Sigmoid colon (tissue), 7 donors: ENCODE data around the gene HMG20A. TPM values are rescaled to one million over a fixed set of nuclear protein-coding genes. Genes with fewer than 3 reads are reported as not detected.

Source experiments
- DNase-seq: peaks from one replicate; pipeline ENCODE4 v3.0.0-alpha.2; 2019
- H3K27ac ChIP-seq, 4 donors: fragments of 200-600 bp; sonication (generic); one replicate each; pipeline ENCODE4 v1.5.1; 2016 to 2019; ENCODE audit warnings: mild to moderate bottlenecking in 1 of 4
- H3K27me3 ChIP-seq, 3 donors: fragments of 200-600 bp; sonication (generic); one replicate each; pipeline ENCODE4 v1.5.1; 2019; ENCODE audit warnings: mild to moderate bottlenecking in 1 of 3
- H3K36me3 ChIP-seq, 4 donors: fragments of 200-600 bp; sonication (generic); one replicate each; pipeline ENCODE4 v1.5.1; 2016 to 2019
- H3K4me1 ChIP-seq, 4 donors: fragments of 200-600 bp; sonication (generic); one replicate each; pipeline ENCODE4 v1.5.1; 2017 to 2019
- H3K4me3 ChIP-seq, 4 donors: fragments of 200-600 bp; sonication (generic); one replicate each; pipeline ENCODE4 v1.5.1; 2017 to 2019; ENCODE audit warnings: mild to moderate bottlenecking in 2 of 4, moderate library complexity in 1 of 4
- H3K9me3 ChIP-seq, 4 donors: fragments of 200-600 bp in 3 of 4; sonication (generic) in 3 of 4; one replicate each; pipeline versions ENCODE4 v1.5.1 to v1.6.1; 2013 to 2019
- EP300 ChIP-seq, 4 donors: sonication (generic); formaldehyde crosslinking; IDR thresholded peaks; one replicate each; pipeline ENCODE4 v1.6.1; 2017; ENCODE audit warnings: antibody characterized with exemption in 4 of 4
- POLR2A ChIP-seq, 2 donors: fragments of 450-650 bp; IDR thresholded peaks; one replicate each; pipeline ENCODE4 v1.6.1; 2016; ENCODE audit warnings: antibody characterized with exemption in 2 of 2, mild to moderate bottlenecking in 2 of 2, moderate library complexity in 2 of 2
- POLR2AphosphoS5 ChIP-seq, 4 donors: sonication (generic); formaldehyde crosslinking; IDR thresholded peaks; one replicate each; pipeline ENCODE4 v1.6.1; 2017; ENCODE audit warnings: antibody characterized with exemption in 4 of 4
- WGBS, 2 donors: extraction: QIAGEN DNeasy Blood & Tissue Kit; methylation state at CpG; one replicate each; pipeline ENCODE4 v1.1.7; 2013; 5-methylcytosine and 5-hydroxymethylcytosine counted together
- intact Hi-C: fragments of 100-400 bp; cut with DNase I; formaldehyde crosslinking; loops from one replicate; pipeline ENCODE4 v1.15.1; 2023
- polyA plus RNA-seq, 3 donors: library from polyadenylated mRNA; stranded (reverse); fragments of 200-250 nt; gene quantifications; one replicate each; pipeline ENCODE4 v1.2.3, GENCODE V29; 2013
- total RNA-seq, 4 donors: library from RNA; depleted of rRNA; stranded (reverse); fragments of >200 nt; gene quantifications; one replicate each; pipeline ENCODE4 v1.1.0, GENCODE V29; 2016
- TF ChIP-seq, protein P1 (sequence below), 4 experiments: fragments of 450-650 bp in 3 of 4; fragments of 200-600 bp in 1 of 4; IDR thresholded peaks; one replicate each; pipeline ENCODE4 v1.5.1; 2016 to 2019; ENCODE audit warnings: antibody characterized with exemption in 4 of 4, mild to moderate bottlenecking in 3 of 4, moderate library complexity in 2 of 4
- donor health status: healthy with polysubstance abuse.
- donor health status: Bipolar disorder and iron deficiency.
- donor health status: healthy.

The HMG20A gene
- total and polyA plus RNA-seq, 7 donors, result 7.8 to 29.0 (median 22.5) TPM

- Histone ChIP-seq H3K27me3 (no peaks in the 10 kb centered on the region), H3K27ac (no peak overlapping the region), H3K9me3 (no peaks in the 10 kb centered on the region), H3K4me1 (peaks cover 0 to 34% (median 28%) of the 10 kb centered on the region in 4 donors), H3K36me3 (no peaks in the 10 kb centered on the region), H3K4me3 (no peak overlapping the region)
- peak; percentile 41 for DNase-seq
- 89 to 92% methylated on average over 11 of the region's 11 CpGs for WGBS, 2 donors
- intact Hi-C loops, result no loop called here
- TF ChIP-seq POLR2AphosphoS5 (IDR thresholded peaks at IDR 0.05) (no peak), POLR2A (IDR thresholded peaks at IDR 0.05) (no peak), EP300 (IDR thresholded peaks at IDR 0.05) (no peak)
- TF ChIP-seq, protein P1, sequence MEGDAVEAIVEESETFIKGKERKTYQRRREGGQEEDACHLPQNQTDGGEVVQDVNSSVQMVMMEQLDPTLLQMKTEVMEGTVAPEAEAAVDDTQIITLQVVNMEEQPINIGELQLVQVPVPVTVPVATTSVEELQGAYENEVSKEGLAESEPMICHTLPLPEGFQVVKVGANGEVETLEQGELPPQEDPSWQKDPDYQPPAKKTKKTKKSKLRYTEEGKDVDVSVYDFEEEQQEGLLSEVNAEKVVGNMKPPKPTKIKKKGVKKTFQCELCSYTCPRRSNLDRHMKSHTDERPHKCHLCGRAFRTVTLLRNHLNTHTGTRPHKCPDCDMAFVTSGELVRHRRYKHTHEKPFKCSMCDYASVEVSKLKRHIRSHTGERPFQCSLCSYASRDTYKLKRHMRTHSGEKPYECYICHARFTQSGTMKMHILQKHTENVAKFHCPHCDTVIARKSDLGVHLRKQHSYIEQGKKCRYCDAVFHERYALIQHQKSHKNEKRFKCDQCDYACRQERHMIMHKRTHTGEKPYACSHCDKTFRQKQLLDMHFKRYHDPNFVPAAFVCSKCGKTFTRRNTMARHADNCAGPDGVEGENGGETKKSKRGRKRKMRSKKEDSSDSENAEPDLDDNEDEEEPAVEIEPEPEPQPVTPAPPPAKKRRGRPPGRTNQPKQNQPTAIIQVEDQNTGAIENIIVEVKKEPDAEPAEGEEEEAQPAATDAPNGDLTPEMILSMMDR (IDR thresholded peaks at IDR 0.05), result no peak
Measured at GRCh38 chr15:77510066-77511057, 89.7 kb downstream of the HMG20A start.

DNA sequence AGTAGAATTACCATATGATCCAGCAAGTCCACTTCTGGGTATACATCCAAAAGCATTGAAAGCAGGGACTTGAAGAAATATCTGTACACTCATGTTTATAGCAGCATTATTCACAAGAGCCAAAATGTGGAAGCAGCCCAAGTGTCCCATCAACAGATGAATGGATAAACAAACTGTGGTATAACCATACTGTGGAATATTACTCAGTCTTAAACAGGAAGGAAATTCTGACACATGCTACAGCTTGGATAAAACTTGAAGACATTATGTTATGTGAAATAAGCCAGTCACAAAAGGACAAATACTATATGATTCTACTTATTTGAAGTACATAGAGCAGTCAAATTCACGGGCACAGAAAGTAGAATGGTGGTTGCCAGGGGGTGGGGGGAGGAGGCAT, 91.2 kb downstream of the HMG20A start:
- Histone ChIP-seq H3K4me3 (no peak overlapping the region), H3K36me3 (no peaks in the 10 kb centered on the region), H3K27ac (no peak overlapping the region), H3K9me3 (no peaks in the 10 kb centered on the region), H3K27me3 (no peaks in the 10 kb centered on the region), H3K4me1 (peaks cover 0 to 22% (median 17%) of the 10 kb centered on the region in 4 donors)
- intact Hi-C loops, result no loop called here
- no peak for DNase-seq
- 93 to 97% methylated on average over 1 of the region's 1 CpG for WGBS, 2 donors
- TF ChIP-seq POLR2AphosphoS5 (IDR thresholded peaks at IDR 0.05), result no peak
- TF ChIP-seq POLR2A (IDR thresholded peaks at IDR 0.05), result no peak
- TF ChIP-seq, protein P1 (IDR thresholded peaks at IDR 0.05), result no peak
- TF ChIP-seq EP300 (IDR thresholded peaks at IDR 0.05), result no peak

DNA sequence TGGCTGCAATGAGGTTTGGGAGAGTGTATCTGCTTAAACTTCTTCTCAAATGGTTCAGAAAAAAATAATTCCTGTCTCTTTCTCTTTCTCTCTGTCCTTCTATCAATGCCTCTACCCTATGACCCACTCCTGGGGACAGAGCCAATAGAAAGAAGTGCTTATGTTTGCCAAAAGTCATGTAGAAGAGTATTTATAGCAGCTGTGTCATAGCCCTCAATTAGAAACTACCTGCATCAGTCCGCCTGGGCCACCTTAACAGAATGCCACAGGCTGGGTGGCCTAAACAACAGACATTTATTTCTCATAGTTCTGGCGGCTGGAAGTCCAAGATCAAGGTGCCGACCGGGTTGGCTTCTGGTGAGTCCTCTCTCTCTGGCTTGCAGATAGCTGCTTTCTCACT, 92.5 kb downstream of the HMG20A start:
- 84 to 96% methylated on average over 4 of the region's 4 CpGs for WGBS, 2 donors
- peaks cover 0 to 8% (median 3%) of the 10 kb centered on the region in 4 donors for H3K4me1 ChIP-seq
- H3K36me3 ChIP-seq, result no peaks in the 10 kb centered on the region
- intact Hi-C loops, result no loop called here
- no peak overlapping the region for H3K27ac ChIP-seq
- H3K9me3 ChIP-seq, result no peaks in the 10 kb centered on the region
- no peak overlapping the region for H3K4me3 ChIP-seq
- H3K27me3 ChIP-seq, result no peaks in the 10 kb centered on the region
- TF ChIP-seq, protein P1 (IDR thresholded peaks at IDR 0.05), result no peak
- TF ChIP-seq EP300 (IDR thresholded peaks at IDR 0.05), result no peak
- no peak for TF ChIP-seq POLR2A (IDR thresholded peaks at IDR 0.05)
- TF ChIP-seq POLR2AphosphoS5 (IDR thresholded peaks at IDR 0.05), result no peak
- peak; percentile 15 for DNase-seq

DNA sequence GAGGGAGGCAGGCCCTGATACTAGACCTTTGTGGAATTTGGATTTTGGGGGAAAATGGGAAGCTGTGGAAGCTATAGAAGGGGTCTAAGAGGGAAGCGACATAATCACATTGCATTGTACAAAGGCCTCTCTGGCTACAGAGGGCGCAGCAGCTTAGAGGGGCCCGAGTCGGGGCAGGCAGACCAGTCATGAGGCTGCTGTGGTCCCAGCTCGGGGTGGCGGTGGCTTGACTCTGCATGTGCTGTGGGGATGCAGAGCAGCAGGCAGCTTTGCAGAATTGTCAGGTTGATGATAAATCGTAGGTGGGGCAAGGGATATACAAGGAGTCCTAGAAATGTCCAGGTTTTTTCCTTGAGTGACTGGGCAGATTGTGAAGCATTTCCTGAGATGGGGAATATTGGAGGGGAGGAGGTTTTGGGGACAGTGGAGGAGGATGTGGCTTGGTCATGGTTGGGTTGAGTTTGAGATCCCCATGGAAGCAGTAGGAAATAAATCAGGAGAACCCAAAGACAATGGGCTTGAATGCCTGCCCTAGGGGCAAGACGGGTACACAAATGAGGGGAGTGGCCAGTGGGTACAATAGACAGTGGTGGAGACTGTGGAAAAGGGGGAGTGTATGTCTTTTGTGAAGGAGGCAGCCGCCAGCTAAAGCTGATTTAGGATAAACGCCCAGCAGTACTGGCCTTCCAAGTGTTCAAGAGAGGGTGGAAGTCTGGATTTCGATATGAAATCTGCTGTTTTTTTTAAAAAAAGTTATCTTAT, 94.1 kb downstream of the HMG20A start:
- intact Hi-C loops, result no loop called here
- TF ChIP-seq POLR2AphosphoS5 (IDR thresholded peaks at IDR 0.05), result no peak
- TF ChIP-seq EP300 (IDR thresholded peaks at IDR 0.05), result no peak
- no peak for TF ChIP-seq POLR2A (IDR thresholded peaks at IDR 0.05)
- TF ChIP-seq, protein P1 (IDR thresholded peaks at IDR 0.05), result no peak
- H3K27ac ChIP-seq, result no peak overlapping the region

More for the DNA sequence above, 94.1 kb downstream of the HMG20A start:
- DNase-seq, result peak; percentile 26
- Histone ChIP-seq H3K9me3 (no peaks in the 10 kb centered on the region), H3K27me3 (no peaks in the 10 kb centered on the region), H3K4me1 (no peaks in the 10 kb centered on the region), H3K36me3 (no peaks in the 10 kb centered on the region), H3K4me3 (no peak overlapping the region)
- 86 to 92% methylated on average over 11 of the region's 11 CpGs for WGBS, 2 donors
